Central memory CD8-positive, alpha-beta T cell (primary cell): Measurements from ENCODE around the gene TSPOAP1.

Source experiments
- ATAC-seq: fragments of 150-1000 bp; cut with Tn5 transposase; replicated peaks from 2 replicates; pipeline ENCODE4 v1.10.0; 2022; ENCODE audit warnings: mild to moderate bottlenecking, moderate FRiP score, moderate number of reproducible peaks; ENCODE audit not compliant: poor library complexity, severe bottlenecking; ENCODE audit errors: extremely low read depth
- DNase-seq, 2 donors: peaks; one replicate each; pipeline ENCODE4 v3.0.0; 2021; ENCODE audit warnings: low spot score in 2 of 2
- H3K27ac Mint-ChIP-seq: one replicate; pipeline ENCODE4 v1.8.0; 2022; ENCODE audit warnings: low read depth, mild to moderate bottlenecking, moderate library complexity, mixed read lengths
- H3K27me3 Mint-ChIP-seq: one replicate; pipeline ENCODE4 v1.8.0; 2022; ENCODE audit warnings: mixed read lengths
- H3K36me3 Mint-ChIP-seq: one replicate; pipeline ENCODE4 v1.8.0; 2022; ENCODE audit warnings: mild to moderate bottlenecking, moderate library complexity, mixed read lengths; ENCODE audit not compliant: insufficient read depth
- H3K4me1 Mint-ChIP-seq: one replicate; pipeline ENCODE4 v1.8.0; 2022; ENCODE audit warnings: mixed read lengths
- H3K4me3 Mint-ChIP-seq: one replicate; pipeline ENCODE4 v1.8.0; 2022; ENCODE audit warnings: mild to moderate bottlenecking, moderate library complexity, mixed read lengths
- H3K9me3 Mint-ChIP-seq: one replicate; pipeline ENCODE4 v1.8.0; 2022; ENCODE audit warnings: mixed read lengths

The TSPOAP1 gene

DNA sequence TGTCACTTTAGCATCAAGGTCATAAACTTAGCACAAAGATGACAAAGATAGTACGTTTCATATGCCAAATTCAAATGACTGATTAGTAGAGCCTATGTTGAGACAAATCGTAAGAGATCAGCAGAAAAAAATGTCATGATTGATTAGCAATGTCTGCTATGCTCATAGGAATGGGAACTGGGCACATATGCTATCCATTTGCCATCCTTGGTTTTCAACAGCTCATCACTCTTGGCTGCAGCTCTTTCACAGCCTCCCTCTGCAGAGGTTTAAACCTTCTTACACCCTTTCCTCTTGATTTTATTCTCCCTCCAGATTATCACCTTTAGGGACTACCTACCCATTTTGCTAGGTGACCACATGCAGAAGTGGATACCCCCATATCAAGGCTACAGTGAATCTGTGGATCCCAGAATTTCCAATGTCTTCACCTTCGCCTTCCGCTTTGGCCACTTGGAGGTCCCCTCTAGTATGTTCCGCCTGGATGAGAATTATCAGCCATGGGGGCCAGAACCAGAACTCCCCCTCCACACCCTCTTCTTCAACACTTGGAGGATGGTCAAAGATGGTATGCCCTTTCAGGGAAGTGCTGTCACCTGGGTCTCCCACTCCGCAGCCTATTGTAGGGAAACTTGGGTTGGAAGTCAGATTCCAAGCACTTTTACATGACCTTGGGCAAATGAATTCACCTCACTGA is 64.0 kb downstream of the TSPOAP1 start:
- Mint-ChIP-seq H3K27ac (no peak overlapping the region), H3K4me3 (no peak overlapping the region), H3K4me1 (no peaks in the 10 kb centered on the region), H3K27me3 (peaks cover 87% of the 10 kb centered on the region), H3K36me3 (peaks cover 2% of the 10 kb centered on the region), H3K9me3 (no peaks in the 10 kb centered on the region)
- DNase-seq (no peak), ATAC-seq (no peak)

DNA sequence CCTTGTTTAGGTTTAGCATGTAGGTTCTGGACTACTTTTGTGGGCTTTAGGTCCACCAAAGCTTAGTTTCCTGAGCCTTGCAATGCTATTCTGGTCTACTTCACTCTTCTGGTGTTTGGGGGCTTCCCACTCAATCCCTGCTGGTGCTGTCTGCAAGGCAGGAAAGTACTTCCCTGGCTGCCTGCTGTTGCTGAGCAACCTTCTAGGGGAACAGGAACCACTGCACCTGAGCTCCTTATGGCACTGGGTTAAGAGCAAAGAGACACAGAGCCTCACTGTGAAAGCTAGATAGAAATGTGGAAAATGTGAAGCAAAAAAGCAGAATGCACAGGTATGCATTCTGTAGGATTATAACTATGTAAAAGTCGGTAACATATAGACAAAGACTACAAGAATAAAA is 64.8 kb downstream of the TSPOAP1 start:
- no peak for ATAC-seq
- H3K27me3 Mint-ChIP-seq, result peaks cover 94% of the 10 kb centered on the region
- H3K36me3 Mint-ChIP-seq, result peaks cover 2% of the 10 kb centered on the region
- no peak overlapping the region for H3K4me3 Mint-ChIP-seq
- no peak for DNase-seq
- H3K27ac Mint-ChIP-seq, result no peak overlapping the region
- no peaks in the 10 kb centered on the region for H3K4me1 Mint-ChIP-seq
- no peaks in the 10 kb centered on the region for H3K9me3 Mint-ChIP-seq

DNA sequence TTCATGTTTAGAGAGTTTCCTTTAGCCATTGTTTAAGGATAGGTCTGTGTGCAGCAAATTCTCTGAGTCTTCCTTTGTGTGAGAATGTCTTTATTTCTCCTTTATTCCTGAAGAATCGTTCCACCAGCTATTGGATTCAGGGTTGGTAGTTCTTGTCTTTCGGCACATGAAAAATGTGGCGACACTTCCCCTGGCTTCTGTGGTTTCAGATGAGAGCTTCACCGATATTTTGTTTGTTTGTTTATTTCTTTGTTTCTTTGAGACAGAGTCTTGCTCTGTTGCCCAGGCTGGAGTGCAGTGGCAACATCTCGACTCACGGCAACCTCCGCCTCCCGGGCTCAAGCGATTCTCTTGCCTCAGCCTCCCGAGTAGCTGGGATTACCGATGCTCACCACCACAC is 66.4 kb downstream of the TSPOAP1 start:
- H3K27ac Mint-ChIP-seq, result no peak overlapping the region

DNA sequence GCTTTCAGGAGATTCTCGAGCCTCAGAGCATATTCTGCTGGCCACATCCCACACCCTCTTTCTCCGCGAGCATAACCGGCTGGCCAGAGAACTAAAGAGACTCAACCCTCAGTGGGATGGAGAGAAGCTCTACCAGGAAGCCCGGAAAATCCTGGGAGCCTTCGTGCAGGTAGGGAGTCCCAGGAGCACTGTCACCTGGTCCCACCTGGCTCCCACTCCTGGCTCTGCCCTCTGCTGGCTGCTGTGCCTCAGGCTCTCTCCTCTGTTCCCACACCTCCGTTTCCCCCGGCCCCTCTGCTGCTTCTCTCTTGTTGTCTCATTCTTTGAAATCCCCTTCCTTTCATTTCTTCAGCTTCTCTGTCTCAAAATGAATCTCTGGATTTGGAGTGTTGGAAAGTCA is 73.8 kb downstream of the TSPOAP1 start:
- H3K9me3 Mint-ChIP-seq, result no peaks in the 10 kb centered on the region
- peaks cover 2% of the 10 kb centered on the region for H3K36me3 Mint-ChIP-seq
- no peaks in the 10 kb centered on the region for H3K4me1 Mint-ChIP-seq
- peak in 1 of 2 donors; percentile 6 for DNase-seq
- no peak overlapping the region for H3K27ac Mint-ChIP-seq
- peaks cover 38% of the 10 kb centered on the region for H3K27me3 Mint-ChIP-seq
- H3K4me3 Mint-ChIP-seq, result no peak overlapping the region
- ATAC-seq, result no peak

More for the DNA sequence above, 66.4 kb downstream of the TSPOAP1 start:
- Mint-ChIP-seq H3K27me3 (peaks cover 98% of the 10 kb centered on the region), H3K36me3 (peaks cover 4% of the 10 kb centered on the region), H3K4me1 (no peaks in the 10 kb centered on the region), H3K4me3 (no peak overlapping the region), H3K9me3 (no peaks in the 10 kb centered on the region)
- DNase-seq (no peak), ATAC-seq (no peak)

DNA sequence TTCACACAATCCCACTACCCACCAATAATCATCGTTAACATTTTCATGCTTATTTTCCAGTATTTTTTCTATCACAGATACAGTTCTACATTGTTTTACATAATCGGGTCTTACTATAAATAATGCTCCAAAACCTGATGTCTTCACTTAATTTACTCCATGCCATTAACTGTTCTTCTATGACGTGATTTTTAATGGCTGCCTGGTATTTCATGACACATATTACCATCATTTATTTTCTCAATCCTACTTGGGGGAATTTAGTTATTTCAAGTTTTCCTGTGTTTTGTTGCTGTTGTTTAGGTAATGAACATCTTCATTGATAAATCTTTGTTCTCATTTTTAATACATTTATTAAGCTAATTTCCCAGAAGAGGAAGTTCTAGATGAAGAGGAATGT is 75.5 kb downstream of the TSPOAP1 start:
- Mint-ChIP-seq H3K27ac (no peak overlapping the region), H3K36me3 (peaks cover 3% of the 10 kb centered on the region), H3K9me3 (no peaks in the 10 kb centered on the region), H3K27me3 (peaks cover 23% of the 10 kb centered on the region), H3K4me1 (peaks cover 6% of the 10 kb centered on the region), H3K4me3 (no peak overlapping the region)
- ATAC-seq (no peak), DNase-seq (no peak)

DNA sequence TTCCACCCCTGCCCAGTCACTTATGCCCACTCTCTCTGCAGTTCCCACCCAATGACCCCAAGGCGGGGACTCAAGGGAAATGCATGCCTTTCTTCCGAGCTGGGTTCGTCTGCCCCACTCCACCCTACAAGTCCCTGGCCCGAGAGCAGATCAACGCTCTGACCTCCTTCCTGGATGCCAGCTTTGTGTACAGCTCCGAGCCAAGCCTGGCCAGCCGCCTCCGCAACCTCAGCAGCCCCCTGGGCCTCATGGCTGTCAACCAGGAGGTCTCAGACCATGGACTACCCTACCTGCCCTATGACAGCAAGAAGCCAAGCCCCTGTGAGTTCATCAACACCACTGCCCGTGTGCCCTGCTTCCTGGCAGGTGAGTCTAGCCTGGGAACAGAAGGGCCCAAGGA is 76.5 kb downstream of the TSPOAP1 start:
- no peak overlapping the region for H3K4me3 Mint-ChIP-seq
- DNase-seq (no peak), ATAC-seq (no peak)
- H3K4me1 Mint-ChIP-seq, result peaks cover 14% of the 10 kb centered on the region
- no peak overlapping the region for H3K27ac Mint-ChIP-seq
- no peaks in the 10 kb centered on the region for H3K9me3 Mint-ChIP-seq
- peaks cover 13% of the 10 kb centered on the region for H3K27me3 Mint-ChIP-seq
- peaks cover 2% of the 10 kb centered on the region for H3K36me3 Mint-ChIP-seq
